H1 (cell line): ENCODE results near the gene DNAAF5.

Experiments used
- CTCF ChIP-seq, 3 experiments: IDR thresholded peaks; 1 replicate in 2 of 3; 2 replicates in 1 of 3; pipeline versions ENCODE4 v1.5.1 to v1.6.1; 2011; ENCODE audit warnings: low read length in 3 of 3, mild to moderate bottlenecking in 3 of 3, inconsistent platforms in 2 of 3, low read depth in 1 of 3, moderate library complexity in 1 of 3; ENCODE audit not compliant: insufficient read depth in 1 of 3; ENCODE audit errors: control extremely low read depth in 1 of 3
- RAD21 ChIP-seq, 2 experiments: IDR thresholded peaks in 1 of 2; conservative IDR thresholded peaks in 1 of 2; 2 replicates each; pipeline ENCODE4 v1.6.1; 2011; ENCODE audit warnings: low read depth in 2 of 2, low read length in 2 of 2, improper control_type of control experiment in 1 of 2, inconsistent platforms in 1 of 2, mild to moderate bottlenecking in 1 of 2, moderate library complexity in 1 of 2
- RFX5 ChIP-seq: IDR thresholded peaks from 2 replicates; pipeline ENCODE4 v1.6.1; 2011; ENCODE audit warnings: low read depth, low read length, improper control_type of control experiment, borderline replicate concordance
- RNF2 ChIP-seq: fragments of 200-900, 300-1000 bp; sonication (generic); IDR thresholded peaks from 2 replicates; pipeline ENCODE4 v1.7.1; 2016; ENCODE audit warnings: borderline replicate concordance, low read depth, mild to moderate bottlenecking, antibody characterized with exemption, low read length; ENCODE audit not compliant: poor library complexity, severe bottlenecking; ENCODE audit errors: missing control alignments
- ZNF274 ChIP-seq: IDR thresholded peaks from 2 replicates; pipeline ENCODE4 v1.7.0; 2012; ENCODE audit warnings: low read length, borderline replicate concordance; ENCODE audit errors: extremely low read depth
- TF ChIP-seq, protein P1 (sequence below): IDR thresholded peaks from 2 replicates; pipeline ENCODE4 v1.6.1; 2012; ENCODE audit warnings: inconsistent platforms

DNA sequence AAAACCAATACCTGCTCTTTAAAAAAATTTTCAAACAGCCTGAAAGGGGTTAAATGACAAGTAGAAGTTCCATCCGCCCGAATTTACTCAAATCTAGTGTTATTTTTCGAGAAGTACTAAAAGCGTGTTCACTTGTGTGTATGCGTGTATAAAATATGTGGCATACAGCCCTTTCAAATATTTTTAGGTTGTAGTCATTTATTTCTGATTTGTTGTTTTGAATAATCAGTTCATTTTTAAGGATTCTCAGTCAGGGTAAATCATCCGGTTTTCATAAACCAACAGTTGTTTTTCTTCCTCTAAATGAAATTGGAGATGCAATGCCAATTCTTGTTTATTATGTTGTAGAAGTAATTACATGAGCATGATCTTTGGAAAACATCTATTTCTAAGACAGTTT, 98.9 kb downstream of the DNAAF5 start:
- no peak for TF ChIP-seq RNF2
- no peak for TF ChIP-seq CTCF (IDR thresholded peaks at IDR 0.05; ENCODE audit: control extremely low read depth in 1 of 3, insufficient read depth in 1 of 3, low read depth in 1 of 3, low read length in 3 of 3)
- no peak for TF ChIP-seq RFX5
- TF ChIP-seq RAD21 (IDR thresholded peaks at IDR 0.05 in 1 of 2, conservative IDR thresholded peaks at IDR 0.05 in 1 of 2; ENCODE audit: low read depth in 2 of 2, low read length in 2 of 2) = no peak
- TF ChIP-seq, protein P1, sequence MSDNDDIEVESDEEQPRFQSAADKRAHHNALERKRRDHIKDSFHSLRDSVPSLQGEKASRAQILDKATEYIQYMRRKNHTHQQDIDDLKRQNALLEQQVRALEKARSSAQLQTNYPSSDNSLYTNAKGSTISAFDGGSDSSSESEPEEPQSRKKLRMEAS = no peak
- TF ChIP-seq ZNF274 = no peak
